Measurements from ENCODE around the gene DNAJC15. TPM values are rescaled to one million over a fixed set of nuclear protein-coding genes. Genes with fewer than 3 reads are reported as not detected.

DNAJC15 gene
- total and polyA plus RNA-seq, 2 experiments from 2014 or later: 25.9 to 70.5 TPM

DNA sequence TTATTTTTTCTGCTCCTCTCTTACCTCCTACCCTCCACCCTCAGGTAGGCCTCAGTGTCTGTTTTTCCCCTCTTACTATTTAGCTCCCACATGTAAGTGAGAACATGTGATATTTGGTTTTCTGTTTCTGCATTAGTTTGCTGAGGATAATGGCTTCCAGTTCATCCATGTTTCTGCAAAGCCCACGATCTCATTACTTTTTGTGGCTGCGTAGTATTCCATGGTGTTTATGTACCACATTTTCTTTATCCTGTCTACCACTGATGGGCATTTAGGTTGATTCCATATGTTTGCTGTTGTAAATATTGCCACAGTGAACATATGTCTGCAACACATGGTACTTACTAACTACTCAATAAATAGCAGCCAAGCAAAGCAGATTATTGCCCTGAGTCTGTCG, 56.8 kb downstream of the DNAJC15 start:
- Histone ChIP-seq H3K4me3 (no peak overlapping the region), H3K4me1 (ENCODE audit: insufficient read depth) (0 out of 2 replicates have a peak, but pooled peaks cover 3% of the 10 kb centered on the region), H3K9me2 (ENCODE audit: insufficient read depth) (no peaks in the 10 kb centered on the region), H3K27ac (no peak overlapping the region), H3K4me2 (ENCODE audit: unreplicated experiment) (no peak overlapping the region), H3K27me3 (replicated peaks; ENCODE audit: insufficient read depth) (no peaks in the 10 kb centered on the region), H3K79me2 (ENCODE audit: insufficient read depth) (peaks cover 5% of the 10 kb centered on the region), H3K9me3 (ENCODE audit: low read depth) (no peaks in the 10 kb centered on the region), H3K9ac (no peak overlapping the region), H4K20me1 (ENCODE audit: insufficient read depth) (no peaks in the 10 kb centered on the region), H3F3A (ENCODE audit: insufficient read depth) (no peaks in the 10 kb centered on the region), H3K36me3 (ENCODE audit: low read depth) (0 out of 2 replicates have a peak, but pooled peaks cover 8% of the 10 kb centered on the region), H2AFZ (no peak overlapping the region)
- DNase-seq: no peak
- no peak for TF ChIP-seq EZH2phosphoT487 (IDR thresholded peaks at IDR 0.05; ENCODE audit: insufficient read depth, low read depth)
- no peak for TF ChIP-seq EZH2 (IDR thresholded peaks at IDR 0.05; ENCODE audit: insufficient read depth, poor library complexity, severe bottlenecking)
- in situ Hi-C loops (cut with MboI): loop anchor here (10.0 to 25.0 kb wide), 2 partner anchors 707 to 795 kb away; partner anchors contain the start of genes CCDC122, ENOX1 and LACC1
- 99% methylated on average over 3 of the region's 3 CpGs for WGBS, 2 experiments (ENCODE audit: low coverage in 1 of 2, low lambda C conversion rate in 2 of 2, missing lambda C conversion rate in 2 of 2)

GRCh38 chr13:43081866-43082265, 58.5 kb downstream of the DNAJC15 start:
- WGBS, 2 experiments (ENCODE audit: low coverage in 1 of 2, low lambda C conversion rate in 2 of 2, missing lambda C conversion rate in 2 of 2): 70 to 77% methylated on average over 2 of the region's 2 CpGs
- Histone ChIP-seq H3K4me1 (ENCODE audit: insufficient read depth) (0 out of 2 replicates have a peak, but pooled peaks cover 3% of the 10 kb centered on the region), H3K9ac (no peak overlapping the region), H3K27ac (no peak overlapping the region), H3K4me3 (no peak overlapping the region), H2AFZ (no peak overlapping the region), H3K36me3 (ENCODE audit: low read depth) (0 out of 2 replicates have a peak, but pooled peaks cover 8% of the 10 kb centered on the region), H3K4me2 (ENCODE audit: unreplicated experiment) (no peak overlapping the region), H3F3A (ENCODE audit: insufficient read depth) (no peaks in the 10 kb centered on the region), H4K20me1 (ENCODE audit: insufficient read depth) (no peaks in the 10 kb centered on the region), H3K27me3 (replicated peaks; ENCODE audit: insufficient read depth) (no peaks in the 10 kb centered on the region), H3K79me2 (ENCODE audit: insufficient read depth) (no peaks in the 10 kb centered on the region), H3K9me3 (ENCODE audit: low read depth) (no peaks in the 10 kb centered on the region), H3K9me2 (ENCODE audit: insufficient read depth) (no peaks in the 10 kb centered on the region)
- no peak for DNase-seq
- in situ Hi-C loops (cut with MboI): loop anchor here (10.0 to 25.0 kb wide), 2 partner anchors 705 to 793 kb away; partner anchors contain the start of genes CCDC122, ENOX1 and LACC1
- no peak for TF ChIP-seq EZH2phosphoT487 (IDR thresholded peaks at IDR 0.05; ENCODE audit: insufficient read depth, low read depth)
- no peak for TF ChIP-seq EZH2 (IDR thresholded peaks at IDR 0.05; ENCODE audit: insufficient read depth, poor library complexity, severe bottlenecking)

- no peaks in the 10 kb centered on the region for H4K20me1 ChIP-seq (ENCODE audit: insufficient read depth)
- H3K27ac ChIP-seq: no peak overlapping the region
- H3K79me2 ChIP-seq (ENCODE audit: insufficient read depth): 0 out of 2 replicates have a peak, but pooled peaks cover 4% of the 10 kb centered on the region
- H3F3A ChIP-seq (ENCODE audit: insufficient read depth): no peaks in the 10 kb centered on the region
- no peak for DNase-seq
- H3K27me3 ChIP-seq (replicated peaks; ENCODE audit: insufficient read depth): no peaks in the 10 kb centered on the region
- TF ChIP-seq EZH2 (IDR thresholded peaks at IDR 0.05; ENCODE audit: insufficient read depth, poor library complexity, severe bottlenecking): no peak
- no peak for TF ChIP-seq EZH2phosphoT487 (IDR thresholded peaks at IDR 0.05; ENCODE audit: insufficient read depth, low read depth)
- in situ Hi-C loops (cut with MboI): loop anchor here (10.0 to 25.0 kb wide), 2 partner anchors 704 to 791 kb away; partner anchors contain the start of genes CCDC122, ENOX1 and LACC1
- 0 out of 2 replicates have a peak, but pooled peaks cover 8% of the 10 kb centered on the region for H3K36me3 ChIP-seq (ENCODE audit: low read depth)
- H2AFZ ChIP-seq: no peak overlapping the region
- H3K9me2 ChIP-seq (ENCODE audit: insufficient read depth): no peaks in the 10 kb centered on the region
- H3K4me3 ChIP-seq: no peak overlapping the region
- H3K4me1 ChIP-seq (ENCODE audit: insufficient read depth): no peaks in the 10 kb centered on the region
- H3K9ac ChIP-seq: no peak overlapping the region
- H3K4me2 ChIP-seq (ENCODE audit: unreplicated experiment): no peak overlapping the region
- H3K9me3 ChIP-seq (ENCODE audit: low read depth): no peaks in the 10 kb centered on the region
Observed at GRCh38 chr13:43083750-43084149, 60.4 kb downstream of the DNAJC15 start.

GRCh38 chr13:43085545-43085944, 62.2 kb downstream of the DNAJC15 start:
- H2AFZ ChIP-seq: no peak overlapping the region
- 89 to 96% methylated on average over 1 of the region's 1 CpG for WGBS, 2 experiments (ENCODE audit: low coverage in 1 of 2, low lambda C conversion rate in 2 of 2, missing lambda C conversion rate in 2 of 2)
- in situ Hi-C loops (cut with MboI): loop anchor here (10.0 to 25.0 kb wide), 2 partner anchors 702 to 789 kb away; partner anchors contain the start of genes CCDC122, ENOX1 and LACC1
- no peak overlapping the region for H3K4me3 ChIP-seq
- no peaks in the 10 kb centered on the region for H3K27me3 ChIP-seq (replicated peaks; ENCODE audit: insufficient read depth)
- no peaks in the 10 kb centered on the region for H3K9me2 ChIP-seq (ENCODE audit: insufficient read depth)
- H4K20me1 ChIP-seq (ENCODE audit: insufficient read depth): no peaks in the 10 kb centered on the region
- no peak overlapping the region for H3K9ac ChIP-seq
- no peak for TF ChIP-seq EZH2phosphoT487 (IDR thresholded peaks at IDR 0.05; ENCODE audit: insufficient read depth, low read depth)
- TF ChIP-seq EZH2 (IDR thresholded peaks at IDR 0.05; ENCODE audit: insufficient read depth, poor library complexity, severe bottlenecking): no peak
- no peaks in the 10 kb centered on the region for H3K9me3 ChIP-seq (ENCODE audit: low read depth)
- DNase-seq: peak; percentile 54
- H3K27ac ChIP-seq: no peak overlapping the region
- no peaks in the 10 kb centered on the region for H3F3A ChIP-seq (ENCODE audit: insufficient read depth)
- 0 out of 2 replicates have a peak, but pooled peaks cover 13% of the 10 kb centered on the region for H3K36me3 ChIP-seq (ENCODE audit: low read depth)
- H3K79me2 ChIP-seq (ENCODE audit: insufficient read depth): 0 out of 2 replicates have a peak, but pooled peaks cover 4% of the 10 kb centered on the region
- no peaks in the 10 kb centered on the region for H3K4me1 ChIP-seq (ENCODE audit: insufficient read depth)
- H3K4me2 ChIP-seq (ENCODE audit: unreplicated experiment): no peak overlapping the region

Data from GM23248 (cell line).